HUES6 (cell line): Measurements from ENCODE around the gene CD79A.

Experiments used
- H3K27ac ChIP-seq: 2 replicates; pipeline ENCODE4 v1.7.0; 2013; ENCODE audit warnings: low read depth, mild to moderate bottlenecking, low read length, inconsistent platforms
- H3K27me3 ChIP-seq: 2 replicates; pipeline ENCODE4 v1.6.1; 2013; ENCODE audit warnings: low read length; ENCODE audit not compliant: control insufficient read depth, insufficient read depth
- H3K36me3 ChIP-seq: 2 replicates; pipeline ENCODE4 v1.6.1; 2013; ENCODE audit warnings: low read length; ENCODE audit not compliant: control insufficient read depth, insufficient read depth
- H3K4me1 ChIP-seq: 2 replicates; pipeline ENCODE4 v1.6.1; 2013; ENCODE audit warnings: low read length; ENCODE audit not compliant: control insufficient read depth, insufficient read depth
- H3K4me3 ChIP-seq: 2 replicates; pipeline ENCODE4 v1.5.1; 2013; ENCODE audit warnings: low read depth, low read length
- H3K9ac ChIP-seq: one replicate; pipeline ENCODE4 v1.6.1; 2013; ENCODE audit warnings: mild to moderate bottlenecking, low read length
- H3K9me3 ChIP-seq: 2 replicates; pipeline ENCODE4 v1.6.1; 2013; ENCODE audit warnings: low read depth, low read length; ENCODE audit not compliant: control insufficient read depth, insufficient read depth

The CD79A gene

GRCh38 chr19:41898235-41898634 is 21.2 kb downstream of the CD79A start:
- Histone ChIP-seq H3K27me3 (no peaks in the 10 kb centered on the region), H3K4me3 (no peak overlapping the region)

DNA sequence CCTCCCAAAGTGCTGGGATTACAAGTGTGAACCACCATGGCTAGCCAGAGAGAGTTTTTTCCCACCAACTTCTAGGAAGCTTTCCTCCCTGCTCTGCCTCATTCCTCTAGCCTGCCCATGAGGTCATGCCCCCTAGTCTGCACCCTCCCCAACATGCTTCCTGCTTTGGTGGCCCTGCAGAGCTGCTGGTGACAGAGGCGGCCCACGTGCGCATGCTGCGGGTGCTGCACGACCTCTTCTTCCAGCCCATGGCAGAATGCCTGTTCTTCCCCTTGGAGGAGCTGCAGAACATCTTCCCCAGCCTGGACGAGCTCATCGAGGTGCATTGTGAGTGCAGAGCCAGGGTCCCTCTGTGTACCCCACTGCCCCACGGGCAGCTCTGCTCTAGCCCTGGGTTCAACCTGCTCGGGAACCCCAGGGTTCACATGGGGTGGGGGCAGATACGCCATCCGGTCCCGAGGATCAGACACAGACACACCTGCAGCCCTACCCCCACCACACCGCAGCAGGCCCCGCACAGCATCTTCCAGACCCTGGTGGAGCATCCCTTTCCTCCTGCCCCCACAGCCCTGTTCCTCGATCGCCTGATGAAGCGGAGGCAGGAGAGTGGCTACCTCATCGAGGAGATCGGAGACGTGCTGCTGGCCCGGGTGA is 24.8 kb downstream of the CD79A start:
- no peaks in the 10 kb centered on the region for H3K9me3 ChIP-seq
- H3K9ac ChIP-seq = no peak overlapping the region
- no peak overlapping the region for H3K27ac ChIP-seq
- no peaks in the 10 kb centered on the region for H3K27me3 ChIP-seq
- H3K36me3 ChIP-seq = peaks cover 62% of the 10 kb centered on the region
- no peaks in the 10 kb centered on the region for H3K4me1 ChIP-seq
- H3K4me3 ChIP-seq = no peak overlapping the region

More at GRCh38 chr19:41898235-41898634, 21.2 kb downstream of the CD79A start:
- Histone ChIP-seq H3K9ac (no peak overlapping the region), H3K9me3 (no peaks in the 10 kb centered on the region), H3K4me1 (no peaks in the 10 kb centered on the region), H3K27ac (no peak overlapping the region), H3K36me3 (peaks cover 40% of the 10 kb centered on the region)

DNA sequence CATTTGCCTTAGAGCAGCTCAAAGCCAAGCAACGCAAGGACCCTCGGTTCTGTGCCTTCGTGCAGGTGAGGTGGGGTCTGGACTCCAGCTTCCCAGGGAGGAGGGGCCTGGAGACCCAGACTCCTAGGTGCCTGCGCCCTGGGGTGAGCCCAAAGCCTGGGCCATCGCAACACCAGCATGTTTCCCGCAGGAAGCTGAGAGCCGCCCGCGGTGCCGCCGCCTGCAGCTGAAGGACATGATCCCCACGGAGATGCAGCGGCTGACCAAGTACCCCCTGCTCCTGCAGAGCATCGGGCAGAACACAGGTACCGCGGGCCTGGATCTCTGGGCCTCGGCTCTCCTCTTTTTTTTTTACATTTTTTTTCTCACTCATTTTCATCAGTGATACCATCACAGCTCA is 25.5 kb downstream of the CD79A start:
- Histone ChIP-seq H3K27ac (no peak overlapping the region), H3K27me3 (no peaks in the 10 kb centered on the region), H3K4me3 (no peak overlapping the region), H3K9me3 (no peaks in the 10 kb centered on the region), H3K4me1 (no peaks in the 10 kb centered on the region), H3K9ac (no peak overlapping the region), H3K36me3 (peaks cover 65% of the 10 kb centered on the region)

DNA sequence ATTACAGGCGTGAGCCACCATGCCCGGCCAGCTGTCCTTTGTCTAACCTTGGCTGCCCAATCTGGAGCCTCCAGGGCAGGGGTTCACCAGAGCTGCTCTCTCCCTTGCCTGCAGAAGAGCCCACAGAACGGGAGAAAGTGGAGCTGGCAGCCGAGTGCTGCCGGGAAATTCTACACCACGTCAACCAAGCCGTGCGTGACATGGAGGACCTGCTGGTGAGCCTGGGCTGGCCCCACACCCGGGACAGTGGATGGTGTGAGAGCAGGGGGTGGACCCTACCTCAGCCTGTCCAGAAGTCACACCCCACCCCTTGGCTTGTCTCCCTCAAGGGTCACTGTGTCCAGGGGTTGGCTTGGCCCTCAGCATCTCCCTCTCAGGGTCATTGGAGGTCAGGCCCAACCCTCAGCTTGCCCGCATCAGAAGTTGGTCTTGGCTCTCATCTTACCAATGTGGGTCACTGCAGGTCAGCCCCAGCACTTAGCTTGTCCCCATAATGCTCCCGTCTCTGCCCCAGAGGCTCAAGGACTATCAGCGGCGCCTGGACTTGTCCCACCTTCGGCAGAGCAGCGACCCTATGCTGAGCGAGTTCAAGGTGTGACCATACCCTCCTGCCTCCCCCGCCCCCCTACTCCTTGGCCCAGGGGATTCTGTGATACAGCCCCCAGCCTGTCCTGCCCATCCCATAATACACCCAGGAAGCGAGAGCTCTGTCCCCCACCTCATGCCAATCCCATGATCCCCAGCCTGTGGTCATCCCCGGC is 26.3 kb downstream of the CD79A start:
- peaks cover 60% of the 10 kb centered on the region for H3K36me3 ChIP-seq

DNA sequence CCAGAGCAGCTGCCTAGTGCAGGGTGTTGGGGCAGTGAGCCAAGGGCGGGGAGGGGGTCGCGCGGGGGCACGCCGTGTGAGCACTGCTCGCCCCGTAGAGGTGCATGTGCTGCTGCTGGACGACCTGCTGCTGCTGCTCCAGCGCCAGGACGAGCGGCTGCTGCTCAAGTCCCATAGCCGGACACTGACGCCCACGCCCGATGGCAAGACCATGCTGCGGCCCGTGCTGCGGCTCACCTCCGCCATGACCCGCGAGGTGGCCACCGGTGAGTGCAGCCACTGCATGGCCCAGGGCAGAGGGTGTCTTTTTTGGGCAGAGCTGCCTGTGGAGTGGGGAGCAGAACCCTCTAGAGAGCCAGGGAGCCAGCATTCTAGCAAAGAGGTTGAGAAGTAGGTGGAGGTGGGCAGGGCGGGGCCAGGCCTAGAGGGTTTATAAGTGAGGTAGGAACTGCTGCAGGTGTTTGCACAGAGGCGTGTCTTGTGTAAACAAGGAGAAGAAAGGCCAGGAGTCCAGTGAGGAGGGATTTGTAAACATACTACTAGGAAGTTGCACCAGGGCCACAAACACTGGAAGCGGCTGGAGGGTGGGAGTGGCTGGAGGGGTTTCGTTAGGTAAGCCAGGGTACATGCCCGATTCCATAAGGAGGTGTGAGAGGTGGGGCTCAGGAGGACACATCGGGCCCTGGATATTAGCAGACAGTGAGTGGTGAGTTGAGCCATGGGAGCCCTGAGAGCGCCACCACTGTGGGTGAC is 27.2 kb downstream of the CD79A start:
- Histone ChIP-seq H3K4me1 (no peaks in the 10 kb centered on the region), H3K36me3 (peaks cover 56% of the 10 kb centered on the region), H3K9ac (no peak overlapping the region), H3K4me3 (no peak overlapping the region), H3K27ac (no peak overlapping the region), H3K27me3 (peaks cover 9% of the 10 kb centered on the region), H3K9me3 (no peaks in the 10 kb centered on the region)

More for the DNA sequence above, 26.3 kb downstream of the CD79A start:
- Histone ChIP-seq H3K27ac (no peak overlapping the region), H3K9me3 (no peaks in the 10 kb centered on the region), H3K4me3 (no peak overlapping the region), H3K9ac (no peak overlapping the region), H3K27me3 (peaks cover under 1% of the 10 kb centered on the region; the same call in 1 of the 2 replicates), H3K4me1 (no peaks in the 10 kb centered on the region)

- Histone ChIP-seq H3K36me3 (peaks cover 52% of the 10 kb centered on the region), H3K27ac (no peak overlapping the region)
Measured at GRCh38 chr19:41905273-41906002, 28.4 kb downstream of the CD79A start.

GRCh38 chr19:41906271-41906670 is 29.2 kb downstream of the CD79A start:
- H3K4me3 ChIP-seq = no peak overlapping the region
- H3K36me3 ChIP-seq = peaks cover 51% of the 10 kb centered on the region
- peaks cover 29% of the 10 kb centered on the region for H3K27me3 ChIP-seq
- no peaks in the 10 kb centered on the region for H3K4me1 ChIP-seq
- no peak overlapping the region for H3K9ac ChIP-seq
- no peaks in the 10 kb centered on the region for H3K9me3 ChIP-seq
- H3K27ac ChIP-seq = no peak overlapping the region

More at GRCh38 chr19:41905273-41906002, 28.4 kb downstream of the CD79A start:
- Histone ChIP-seq H3K9me3 (no peaks in the 10 kb centered on the region), H3K4me1 (no peaks in the 10 kb centered on the region), H3K4me3 (no peak overlapping the region), H3K9ac (no peak overlapping the region), H3K27me3 (peaks cover 21% of the 10 kb centered on the region)

GRCh38 chr19:41906916-41907680 is 30.0 kb downstream of the CD79A start:
- Histone ChIP-seq H3K36me3 (peaks cover 46% of the 10 kb centered on the region), H3K27me3 (peaks cover 38% of the 10 kb centered on the region), H3K4me1 (0 out of 2 replicates have a peak, but pooled peaks cover under 1% of the 10 kb centered on the region), H3K4me3 (no peak overlapping the region), H3K9ac (no peak overlapping the region), H3K9me3 (no peaks in the 10 kb centered on the region), H3K27ac (no peak overlapping the region)

GRCh38 chr19:41907994-41908615 is 31.0 kb downstream of the CD79A start:
- no peak overlapping the region for H3K27ac ChIP-seq
- no peaks in the 10 kb centered on the region for H3K9me3 ChIP-seq
- H3K36me3 ChIP-seq = peaks cover 36% of the 10 kb centered on the region
- peaks cover 4% of the 10 kb centered on the region; the same call in 1 of the 2 replicates for H3K4me1 ChIP-seq
- peaks cover 48% of the 10 kb centered on the region for H3K27me3 ChIP-seq
- H3K9ac ChIP-seq = no peak overlapping the region
- no peak overlapping the region for H3K4me3 ChIP-seq
